Measurements from ENCODE around the gene RAB31.

Gene RAB31

DNA sequence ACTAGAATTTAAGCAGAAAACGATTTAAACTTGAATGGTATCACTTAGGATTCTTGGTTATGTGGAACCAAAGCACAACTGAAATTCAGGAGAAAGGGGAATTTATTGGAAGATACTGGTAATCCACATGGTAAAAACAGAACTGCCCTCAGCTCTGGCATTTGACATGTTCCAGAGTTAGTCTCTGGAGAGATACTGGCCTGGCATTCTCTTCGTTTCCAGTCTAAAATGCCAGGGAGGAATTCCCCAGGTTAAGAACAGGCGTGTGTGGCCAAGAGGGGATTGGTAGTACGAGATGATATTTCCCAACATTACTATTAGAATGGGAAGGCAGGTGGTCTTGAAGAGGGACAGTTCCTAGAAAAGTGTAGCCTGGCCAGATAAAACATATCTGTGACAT, 109.2 kb downstream of the RAB31 start:
- Histone ChIP-seq H3K9me3 (ENCODE audit: control insufficient read depth, insufficient read depth, low read depth, low read length) (no peaks in the 10 kb centered on the region), H3K4me1 (ENCODE audit: control insufficient read depth, insufficient read depth, low read length) (peaks cover 4% of the 10 kb centered on the region; the same call in 1 of the 2 replicates), H3K27ac (ENCODE audit: extremely low read depth, low read depth, low read length) (no peak overlapping the region), H3K4me3 (ENCODE audit: low read depth, low read length) (no peak overlapping the region), H3K36me3 (ENCODE audit: control insufficient read depth in 2 of 2, insufficient read depth in 1 of 2, low read length in 2 of 2) (peaks cover 0 to 29% of the 10 kb centered on the region in 2 experiments; a peak in 2 of 3 replicates)
- POLR2A ChIA-PET = no interaction called here
- TF ChIP-seq ZNF280D (tag by site-specific recombination; IDR thresholded peaks at IDR 0.05) (no peak), TSHZ1 (tag by site-specific recombination; IDR thresholded peaks at IDR 0.05; ENCODE audit: borderline replicate concordance) (no peak), ZNF585B (tag by site-specific recombination; IDR thresholded peaks at IDR 0.05) (no peak), KLF16 (tag by site-specific recombination; IDR thresholded peaks at IDR 0.05) (no peak), ZNF2 (tag by site-specific recombination; IDR thresholded peaks at IDR 0.05) (no peak), ZNF558 (tag by site-specific recombination; IDR thresholded peaks at IDR 0.05) (no peak), ZBTB11 (tag by site-specific recombination; conservative IDR thresholded peaks at IDR 0.05; ENCODE audit: low read depth) (no peak), ZNF571 (tag by site-specific recombination; IDR thresholded peaks at IDR 0.05) (no peak), ZNF768 (tag by site-specific recombination; IDR thresholded peaks at IDR 0.05) (no peak), ZNF266 (tag by site-specific recombination; IDR thresholded peaks at IDR 0.05; ENCODE audit: low read depth) (no peak), ZBTB26 (tag by site-specific recombination; optimal IDR thresholded peaks at IDR 0.05) (no peak), ZNF341 (tag by site-specific recombination; IDR thresholded peaks at IDR 0.05; ENCODE audit: low read depth) (no peak), ZNF624 (tag by site-specific recombination; IDR thresholded peaks at IDR 0.05) (no peak), ZIC2 (tag by site-specific recombination; IDR thresholded peaks at IDR 0.05) (no peak), ZNF707 (tag by site-specific recombination; IDR thresholded peaks at IDR 0.05) (no peak), ZNF513 (tag by site-specific recombination; IDR thresholded peaks at IDR 0.05) (no peak), FEZF1 (tag by site-specific recombination; IDR thresholded peaks at IDR 0.05) (no peak)
- TF ChIP-seq, protein P1, sequence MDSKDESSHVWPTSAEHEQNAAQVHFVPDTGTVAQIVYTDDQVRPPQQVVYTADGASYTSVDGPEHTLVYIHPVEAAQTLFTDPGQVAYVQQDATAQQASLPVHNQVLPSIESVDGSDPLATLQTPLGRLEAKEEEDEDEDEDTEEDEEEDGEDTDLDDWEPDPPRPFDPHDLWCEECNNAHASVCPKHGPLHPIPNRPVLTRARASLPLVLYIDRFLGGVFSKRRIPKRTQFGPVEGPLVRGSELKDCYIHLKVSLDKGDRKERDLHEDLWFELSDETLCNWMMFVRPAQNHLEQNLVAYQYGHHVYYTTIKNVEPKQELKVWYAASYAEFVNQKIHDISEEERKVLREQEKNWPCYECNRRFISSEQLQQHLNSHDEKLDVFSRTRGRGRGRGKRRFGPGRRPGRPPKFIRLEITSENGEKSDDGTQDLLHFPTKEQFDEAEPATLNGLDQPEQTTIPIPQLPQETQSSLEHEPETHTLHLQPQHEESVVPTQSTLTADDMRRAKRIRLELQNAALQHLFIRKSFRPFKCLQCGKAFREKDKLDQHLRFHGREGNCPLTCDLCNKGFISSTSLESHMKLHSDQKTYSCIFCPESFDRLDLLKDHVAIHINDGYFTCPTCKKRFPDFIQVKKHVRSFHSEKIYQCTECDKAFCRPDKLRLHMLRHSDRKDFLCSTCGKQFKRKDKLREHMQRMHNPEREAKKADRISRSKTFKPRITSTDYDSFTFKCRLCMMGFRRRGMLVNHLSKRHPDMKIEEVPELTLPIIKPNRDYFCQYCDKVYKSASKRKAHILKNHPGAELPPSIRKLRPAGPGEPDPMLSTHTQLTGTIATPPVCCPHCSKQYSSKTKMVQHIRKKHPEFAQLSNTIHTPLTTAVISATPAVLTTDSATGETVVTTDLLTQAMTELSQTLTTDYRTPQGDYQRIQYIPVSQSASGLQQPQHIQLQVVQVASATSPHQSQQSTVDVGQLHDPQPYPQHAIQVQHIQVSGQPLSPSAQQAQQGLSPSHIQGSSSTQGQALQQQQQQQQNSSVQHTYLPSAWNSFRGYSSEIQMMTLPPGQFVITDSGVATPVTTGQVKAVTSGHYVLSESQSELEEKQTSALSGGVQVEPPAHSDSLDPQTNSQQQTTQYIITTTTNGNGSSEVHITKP (tag by site-specific recombination; IDR thresholded peaks at IDR 0.05) = no peak
- CTCF ChIA-PET = interaction anchor here (1.0 kb wide), 1 partner anchor 134 kb away, joined by 3 read pairs; no protein-coding TSS in a partner anchor
